ENCODE results near the gene SYT10.
"Not testable (repeated sequence)": the region's sequence is repeated elsewhere in the genome, so short reads cannot be mapped to it uniquely, and the experiment has no call there.

SYT10 gene

GRCh38 chr12:33349791-33350190 is 89.8 kb downstream of the SYT10 start:
- DNase-seq (ENCODE audit: low spot score) = no peak

GRCh38 chr12:33331961-33332398 is 107.6 kb downstream of the SYT10 start:
- DNase-seq (ENCODE audit: low spot score) = not testable (repeated sequence)

GRCh38 chr12:33330940-33331339 is 108.7 kb downstream of the SYT10 start:
- no peak for DNase-seq (ENCODE audit: low spot score)

Data from NAMALWA (cell line).